B cell (primary cell): ENCODE measurements around the gene CACTIN. TPM values are rescaled to one million over a fixed set of nuclear protein-coding genes. Genes with fewer than 3 reads are reported as not detected.

ENCODE experiments used
- ATAC-seq: fragments of 200-7000 bp; cut with Tn5 transposase; one replicate; pipeline ENCODE4 v1.10.0; 2021; ENCODE audit warnings: low read depth, mild to moderate bottlenecking, moderate number of reproducible peaks, moderate library complexity
- CTCF ChIA-PET: fragments of 350-600 bp; sonication (Branson Sonifier 250); formaldehyde crosslinking; loops from one replicate; lab custom pipeline; 2021; ENCODE audit warnings: antibody characterized with exemption, inconsistent platforms; lab: Charles Lee
- POLR2A ChIA-PET: fragments of 350-600 bp; sonication (Branson Sonifier 250); formaldehyde crosslinking; loops from one replicate; lab custom pipeline; 2021; ENCODE audit warnings: antibody characterized with exemption; lab: Charles Lee
- DNase-seq: peaks from one replicate; pipeline ENCODE4 v3.0.0; 2013
- H2AFZ ChIP-seq: 2 replicates; pipeline ENCODE4 v1.6.1; 2012; ENCODE audit warnings: mild to moderate bottlenecking, low read depth, low read length; ENCODE audit not compliant: insufficient read depth, poor library complexity, severe bottlenecking
- H3K27ac ChIP-seq, 2 donors: 1 replicate in 1 of 2; 2 replicates in 1 of 2; pipeline ENCODE4 v1.5.1; 2012 to 2013; ENCODE audit warnings: low read length in 2 of 2, mild to moderate bottlenecking in 2 of 2, moderate library complexity in 1 of 2
- H3K27me3 ChIP-seq, 4 experiments: fragments of 200-600 bp in 1 of 4; sonication (generic) in 1 of 4; replicated peaks in 1 of 4; 1 replicate in 2 of 4; 2 replicates in 2 of 4; pipeline versions ENCODE4 v1.6.1 to v1.7.0; 2013 to 2016; ENCODE audit warnings: low read length in 3 of 4, mild to moderate bottlenecking in 2 of 4, mixed read lengths in 1 of 4, moderate library complexity in 1 of 4; ENCODE audit not compliant: insufficient read depth in 4 of 4, control insufficient read depth in 3 of 4; ENCODE audit errors: control extremely low read depth in 1 of 4
- H3K36me3 ChIP-seq, 2 experiments: replicated peaks in 1 of 2; 1 replicate in 1 of 2; 2 replicates in 1 of 2; pipeline versions ENCODE4 v1.6.1 to v1.7.1; 2013; ENCODE audit warnings: low read length in 1 of 2; ENCODE audit not compliant: insufficient read depth in 2 of 2, control insufficient read depth in 1 of 2; ENCODE audit errors: control extremely low read depth in 1 of 2, extremely low read depth in 1 of 2
- H3K4me1 ChIP-seq, 2 donors: fragments of 200-600 bp in 1 of 2; sonication (generic) in 1 of 2; 1 replicate in 1 of 2; 2 replicates in 1 of 2; pipeline versions ENCODE4 v1.5.1 to v1.6.1; 2013 to 2017; ENCODE audit warnings: low read length in 2 of 2; ENCODE audit not compliant: control insufficient read depth in 2 of 2, insufficient read depth in 2 of 2
- H3K4me2 ChIP-seq: replicated peaks from 2 replicates; pipeline ENCODE3; 2012; ENCODE audit warnings: mild to moderate bottlenecking, low read depth, low read length; ENCODE audit not compliant: poor library complexity, severe bottlenecking
- H3K4me3 ChIP-seq, 5 experiments: fragments of 200-600 bp in 1 of 5; sonication (generic) in 1 of 5; 1 replicate in 3 of 5; 2 replicates in 2 of 5; pipeline versions ENCODE4 v1.5.1 to v1.7.0; 2011 to 2016; ENCODE audit warnings: low read length in 4 of 5, mild to moderate bottlenecking in 4 of 5, low read depth in 2 of 5, control low read depth in 1 of 5, moderate library complexity in 1 of 5; ENCODE audit not compliant: insufficient read depth in 1 of 5; ENCODE audit errors: control extremely low read depth in 1 of 5, extremely low read depth in 1 of 5
- H3K79me2 ChIP-seq: fragments of 200-600 bp; sonication (generic); one replicate; pipeline ENCODE4 v1.6.0; 2016; ENCODE audit warnings: low read length; ENCODE audit not compliant: control insufficient read depth, insufficient read depth
- H3K9ac ChIP-seq: fragments of 200-600 bp; sonication (generic); 2 replicates; pipeline ENCODE4 v1.6.1; 2017; ENCODE audit warnings: mild to moderate bottlenecking, low read length, moderate library complexity
- H3K9me3 ChIP-seq, 3 donors: one replicate each; pipeline versions ENCODE4 v1.6.1 to v1.7.1; 2013; ENCODE audit warnings: low read length in 2 of 3; ENCODE audit not compliant: control insufficient read depth in 2 of 3, insufficient read depth in 1 of 3; ENCODE audit errors: control extremely low read depth in 1 of 3
- H4K20me1 ChIP-seq: 2 replicates; pipeline ENCODE4 v1.6.0; 2012; ENCODE audit warnings: mild to moderate bottlenecking, low read length; ENCODE audit not compliant: insufficient read depth, control insufficient read depth, poor library complexity, severe bottlenecking
- H3K27ac Mint-ChIP-seq: one replicate; pipeline ENCODE4 v1.8.0; 2021; ENCODE audit warnings: mixed read lengths
- H3K27me3 Mint-ChIP-seq: one replicate; pipeline ENCODE4 v1.8.0; 2021; ENCODE audit warnings: mixed read lengths
- H3K4me1 Mint-ChIP-seq: one replicate; pipeline ENCODE4 v1.8.0; 2021; ENCODE audit warnings: mixed read lengths
- H3K4me3 Mint-ChIP-seq: one replicate; pipeline ENCODE4 v1.8.0; 2021; ENCODE audit warnings: mixed read lengths
- H3K9me3 Mint-ChIP-seq: one replicate; pipeline ENCODE4 v1.8.0; 2022; ENCODE audit warnings: mixed read lengths; ENCODE audit not compliant: insufficient read depth
- CTCF ChIP-seq: fragments of 200-600 bp; IDR thresholded peaks from one replicate; pipeline ENCODE4 v1.8.0; 2022; ENCODE audit warnings: antibody characterized with exemption, mild to moderate bottlenecking
- EZH2 ChIP-seq: IDR thresholded peaks from 2 replicates; pipeline ENCODE4 v1.6.1; 2012; ENCODE audit warnings: borderline replicate concordance, low read depth, mild to moderate bottlenecking, moderate library complexity, low read length; ENCODE audit not compliant: insufficient read depth, poor library complexity, severe bottlenecking
- WGBS: methylation state at CpG from one replicate; pipeline ENCODE4 v1.1.5; 2013; ENCODE audit warnings: missing lambda C conversion rate; ENCODE audit not compliant: insufficient coverage; 5-methylcytosine and 5-hydroxymethylcytosine counted together
- intact Hi-C: fragments of 100-400 bp; cut with micrococcal nuclease; formaldehyde crosslinking; loops from one replicate; pipeline ENCODE4 v1.10.0; 2022
- polyA minus RNA-seq: library from RNA; depleted of rRNA, polyadenylated mRNA; stranded (reverse); fragments of >200 nt; gene quantifications from 2 replicates; pipeline ENCODE4 v1.2.3, GENCODE V29; 2012
- polyA plus RNA-seq: library from polyadenylated mRNA; depleted of rRNA; stranded (reverse); fragments of >200 nt; gene quantifications from 2 replicates; pipeline ENCODE4 v1.2.3, GENCODE V29; 2012
- total RNA-seq, 2 donors: library from RNA; stranded (reverse); fragments of 120-200 nt in 1 of 2; gene quantifications; 1 replicate in 1 of 2; 2 replicates in 1 of 2; pipeline versions ENCODE4 v1.2.3 to v1.2.4, GENCODE V29; 2013 to 2022

Gene CACTIN
- 41.8 and 48.0 TPM in 2 replicates for total RNA-seq
- 26.6 TPM for total RNA-seq (2013)
- 40.6 and 47.7 TPM in 2 replicates for polyA plus RNA-seq
- polyA minus RNA-seq = 51.8 and 52.4 TPM in 2 replicates

DNA sequence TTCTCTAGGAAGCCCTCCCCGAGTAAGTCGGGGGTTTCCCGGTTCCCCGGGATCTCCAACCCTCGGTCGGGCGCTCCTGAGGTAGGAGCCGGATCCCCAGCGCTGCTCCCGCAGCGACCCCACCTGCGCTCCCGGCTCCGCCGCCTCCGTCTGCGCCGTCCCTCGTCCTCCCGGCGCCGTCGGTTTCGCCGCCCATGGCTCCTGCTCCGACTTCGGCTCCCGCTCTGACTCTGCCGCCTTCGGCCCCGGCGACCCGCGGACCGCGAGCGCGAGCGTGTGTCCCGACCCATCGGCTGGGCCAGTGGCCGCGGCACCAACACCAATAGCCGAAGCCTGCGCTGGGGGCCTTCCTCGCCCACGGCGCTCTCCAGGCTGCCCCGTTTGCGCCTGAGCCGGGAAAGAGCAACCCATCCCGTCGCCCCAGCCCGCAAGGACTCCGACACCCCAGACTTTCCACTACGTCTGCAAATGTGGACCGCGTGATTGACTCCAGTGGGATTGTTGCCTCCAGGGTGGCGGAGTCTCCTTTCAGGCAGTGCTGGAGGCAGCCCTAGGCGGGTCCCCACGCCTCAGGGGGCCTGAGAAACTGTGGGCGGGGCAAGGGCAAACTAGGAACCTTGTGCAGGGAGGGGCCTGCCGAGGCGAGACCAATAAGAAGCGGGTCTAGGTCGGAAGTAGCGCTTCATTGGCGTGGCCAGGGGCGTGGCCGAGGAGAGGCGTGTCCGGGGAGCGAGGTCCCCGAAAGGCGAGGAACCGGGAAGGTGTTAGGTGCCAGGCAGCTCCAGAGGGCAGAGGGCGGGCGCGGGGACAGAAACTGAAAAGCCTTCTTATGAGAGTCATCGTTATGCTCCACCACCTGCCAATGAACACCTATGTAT lies at the start of gene CACTIN:
CACTIN (minus strand) TSS at position 318 of the 878 bp plus-strand sequence; CDS start at position 290, 28 bp downstream.
- ChIA-PET CTCF (interaction anchor here (0.8 to 1.4 kb wide), 3 partner anchors 39 to 80 kb away, joined by 3 read pairs; no protein-coding TSS in a partner anchor), POLR2A (no interaction called here)
- under 1% methylated on average over 76 of the region's 80 CpGs for whole genome bisulfite sequencing
- ATAC-seq = peak; percentile 98
- H3K79me2 ChIP-seq = peaks cover 42% of the 10 kb centered on the region
- Mint-ChIP-seq H3K4me3 (peak within 1 kb of the TSS; percentile 96), H3K4me1 (peaks cover 26% of the 10 kb centered on the region), H3K27ac (peak within 1 kb of the TSS; percentile 100), H3K9me3 (no peaks in the 10 kb centered on the region), H3K27me3 (no peaks in the 10 kb centered on the region)
- peak within 1 kb of the TSS; percentile 96 for H2AFZ ChIP-seq
- peak; percentile 99 for DNase-seq
- TF ChIP-seq CTCF (no peak), EZH2 (no peak)
- peak within 1 kb of the TSS; percentile 87 for H3K9ac ChIP-seq
- H3K27me3 ChIP-seq = no peaks in the 10 kb centered on the region
- H4K20me1 ChIP-seq = peaks cover 40% of the 10 kb centered on the region
- H3K9me3 ChIP-seq = no peaks in the 10 kb centered on the region
- H3K27ac ChIP-seq = peak within 1 kb of the TSS; percentile 96 to 98
- intact Hi-C loops = loop anchor here (1.0 to 2.0 kb wide), 5 partner anchors 54 to 137 kb away; partner anchors contain the start of genes DOHH, HMG20B and MFSD12
- H3K36me3 ChIP-seq = peaks cover 0 to 8% of the 10 kb centered on the region in 2 experiments
- H3K4me2 ChIP-seq = peak within 1 kb of the TSS; percentile 86
- H3K4me3 ChIP-seq = peak within 1 kb of the TSS; percentile 70 to 98 (median 76)
- peaks cover 17 to 21% of the 10 kb centered on the region in 2 donors for H3K4me1 ChIP-seq
